HG02852 (cell line): ENCODE results near the gene SMIM30.

Experiments used
- ATAC-seq: cut with Tn5 transposase; IDR thresholded peaks from one replicate; pipeline ENCODE4 v1.9.1; 2021; ENCODE audit warnings: mild to moderate bottlenecking, moderate library complexity; ENCODE audit not compliant: unreplicated experiment

SMIM30 gene

GRCh38 chr7:113109718-113110117, 8.6 kb downstream of the SMIM30 start:
- no peak for ATAC-seq

GRCh38 chr7:113100121-113100603, 18.2 kb downstream of the SMIM30 start:
- ATAC-seq, result no peak

GRCh38 chr7:113099284-113099919, 19.0 kb downstream of the SMIM30 start:
- ATAC-seq, result no peak

- no peak for ATAC-seq
Measured at GRCh38 chr7:113094517-113095249, 23.7 kb downstream of the SMIM30 start.

- no peak for ATAC-seq
Measured at GRCh38 chr7:113093561-113093960, 24.8 kb downstream of the SMIM30 start.

- no peak for ATAC-seq
Measured at GRCh38 chr7:113092762-113093161, 25.6 kb downstream of the SMIM30 start.

- ATAC-seq, result no peak
Measured at GRCh38 chr7:113087071-113087998, 31.0 kb downstream of the SMIM30 start.

- peak; percentile 71 for ATAC-seq
Measured at GRCh38 chr7:113086431-113086888, 31.9 kb downstream of the SMIM30 start, which contains the start of gene GPR85. GPR85 (minus strand) TSS chr7:113086827; CDS start chr7:113084721, 2,106 bp downstream.

- ATAC-seq, result peak; percentile 12
Measured at GRCh38 chr7:113085781-113086390, 32.5 kb downstream of the SMIM30 start.

GRCh38 chr7:113084496-113085172, 33.7 kb downstream of the SMIM30 start:
- ATAC-seq, result no peak

GRCh38 chr7:113083816-113084495, 34.4 kb downstream of the SMIM30 start:
- ATAC-seq, result no peak

GRCh38 chr7:113083132-113083815, 35.1 kb downstream of the SMIM30 start:
- ATAC-seq, result no peak

GRCh38 chr7:113078331-113078730, 40.0 kb downstream of the SMIM30 start:
- ATAC-seq, result no peak

GRCh38 chr7:113076703-113077102, 41.7 kb downstream of the SMIM30 start:
- ATAC-seq, result no peak

- ATAC-seq, result peak; percentile 62
Measured at GRCh38 chr7:113071465-113071864, 46.9 kb downstream of the SMIM30 start.
